ENCODE results near the gene PRLR. TPM values are rescaled to one million over a fixed set of nuclear protein-coding genes. Genes with fewer than 3 reads are reported as not detected.

The PRLR gene
- total and polyA plus RNA-seq, 9 of the 15 experiments (the other 6 are each of a cell fraction or from before 2014, with no cell fraction given): 0.02 TPM; not detected in 8

DNA sequence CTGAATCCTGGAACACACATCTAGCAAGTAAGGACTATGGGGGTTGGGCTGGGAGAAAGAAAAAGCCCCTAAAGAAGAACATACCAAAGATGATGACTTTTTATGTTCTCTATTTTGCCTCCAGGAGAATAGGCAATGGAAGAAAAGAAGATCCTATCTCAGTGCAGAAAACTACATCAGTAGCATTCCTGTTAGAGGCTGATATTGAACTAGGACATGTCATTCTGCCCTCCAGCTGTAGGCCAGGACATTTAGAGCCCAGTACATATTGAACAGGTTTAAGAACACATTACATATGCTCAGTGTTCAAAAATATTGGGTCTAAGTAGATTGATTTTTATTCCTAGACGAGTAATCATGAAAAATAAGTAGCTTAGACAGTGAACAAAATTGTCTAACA is 24.7 kb downstream of the PRLR start:
- Histone ChIP-seq H3K9ac (ENCODE audit: insufficient read depth in 1 of 2, low read depth in 2 of 2, low read length in 2 of 2) (no peak overlapping the region), H3K79me2 (ENCODE audit: control insufficient read depth, insufficient read depth, low read length) (no peaks in the 10 kb centered on the region), H3K9me3 (replicated peaks; ENCODE audit: control insufficient read depth, insufficient read depth, low read depth, low read length) (no peaks in the 10 kb centered on the region), H4K20me1 (replicated peaks; ENCODE audit: control insufficient read depth, insufficient read depth, low read length) (no peaks in the 10 kb centered on the region), H3K9me1 (ENCODE audit: control insufficient read depth, insufficient read depth, low read length) (no peaks in the 10 kb centered on the region), H3K4me1 (replicated peaks in 1 of 2; ENCODE audit: control insufficient read depth in 2 of 2, insufficient read depth in 2 of 2, low read length in 2 of 2) (no peaks in the 10 kb centered on the region), H2AFZ (ENCODE audit: low read depth, low read length) (no peak overlapping the region), H3K36me3 (ENCODE audit: control insufficient read depth, insufficient read depth, low read length) (no peaks in the 10 kb centered on the region), H3K27ac (ENCODE audit: extremely low read depth, low read depth, low read length) (no peak overlapping the region), H3K4me2 (ENCODE audit: insufficient read depth, low read length) (no peak overlapping the region), H3K4me3 (no peak overlapping the region), H3K27me3 (ENCODE audit: control insufficient read depth in 2 of 2, insufficient read depth in 2 of 2, low read length in 2 of 2) (no peaks in the 10 kb centered on the region)
- intact Hi-C loops (cut with micrococcal nuclease) (no loop called here), in situ Hi-C loops (cut with MboI) (no loop called here)
- no TSS peak for BruUV-seq (replicated peaks)
- FAIRE-seq (no peak), ATAC-seq (no peak), DNase-seq (ENCODE audit: extremely low read depth in 1 of 4, low spot score in 3 of 4) (no peak)
- TF ChIP-seq XRCC3 (IDR thresholded peaks at IDR 0.05) (no peak), NR4A1 (CRISPR knock-in tag; IDR thresholded peaks at IDR 0.05) (no peak), NR4A1 (tag; IDR thresholded peaks at IDR 0.05) (no peak), GTF2F1 (IDR thresholded peaks at IDR 0.05; ENCODE audit: low read depth, low read length) (no peak), ZNF408 (CRISPR knock-in tag; IDR thresholded peaks at IDR 0.05; ENCODE audit: low read depth) (no peak), JUN (IDR thresholded peaks at IDR 0.05; ENCODE audit: borderline replicate concordance, low read depth, low read length) (no peak), JUN (CRISPR knock-in tag; IDR thresholded peaks at IDR 0.05; ENCODE audit: borderline replicate concordance) (no peak), RBM15 (IDR thresholded peaks at IDR 0.05; ENCODE audit: insufficient read depth, low read length) (no peak), SRSF7 (optimal IDR thresholded peaks at IDR 0.05; ENCODE audit: low read depth, low read length) (no peak), SREBF1 (IDR thresholded peaks at IDR 0.05; ENCODE audit: borderline replicate concordance, low read depth, low read length) (no peak), ELF2 (CRISPR knock-in tag; IDR thresholded peaks at IDR 0.05) (no peak)
- TF ChIP-seq, protein P1, sequence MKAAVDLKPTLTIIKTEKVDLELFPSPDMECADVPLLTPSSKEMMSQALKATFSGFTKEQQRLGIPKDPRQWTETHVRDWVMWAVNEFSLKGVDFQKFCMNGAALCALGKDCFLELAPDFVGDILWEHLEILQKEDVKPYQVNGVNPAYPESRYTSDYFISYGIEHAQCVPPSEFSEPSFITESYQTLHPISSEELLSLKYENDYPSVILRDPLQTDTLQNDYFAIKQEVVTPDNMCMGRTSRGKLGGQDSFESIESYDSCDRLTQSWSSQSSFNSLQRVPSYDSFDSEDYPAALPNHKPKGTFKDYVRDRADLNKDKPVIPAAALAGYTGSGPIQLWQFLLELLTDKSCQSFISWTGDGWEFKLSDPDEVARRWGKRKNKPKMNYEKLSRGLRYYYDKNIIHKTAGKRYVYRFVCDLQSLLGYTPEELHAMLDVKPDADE (conservative IDR thresholded peaks at IDR 0.05; ENCODE audit: control insufficient read depth, low read depth, low read length): no peak
- TF ChIP-seq, protein P2, sequence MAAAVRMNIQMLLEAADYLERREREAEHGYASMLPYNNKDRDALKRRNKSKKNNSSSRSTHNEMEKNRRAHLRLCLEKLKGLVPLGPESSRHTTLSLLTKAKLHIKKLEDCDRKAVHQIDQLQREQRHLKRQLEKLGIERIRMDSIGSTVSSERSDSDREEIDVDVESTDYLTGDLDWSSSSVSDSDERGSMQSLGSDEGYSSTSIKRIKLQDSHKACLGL (CRISPR knock-in tag; IDR thresholded peaks at IDR 0.05; ENCODE audit: borderline replicate concordance, poor library complexity, severe bottlenecking): no peak
- TF ChIP-seq, protein P3, sequence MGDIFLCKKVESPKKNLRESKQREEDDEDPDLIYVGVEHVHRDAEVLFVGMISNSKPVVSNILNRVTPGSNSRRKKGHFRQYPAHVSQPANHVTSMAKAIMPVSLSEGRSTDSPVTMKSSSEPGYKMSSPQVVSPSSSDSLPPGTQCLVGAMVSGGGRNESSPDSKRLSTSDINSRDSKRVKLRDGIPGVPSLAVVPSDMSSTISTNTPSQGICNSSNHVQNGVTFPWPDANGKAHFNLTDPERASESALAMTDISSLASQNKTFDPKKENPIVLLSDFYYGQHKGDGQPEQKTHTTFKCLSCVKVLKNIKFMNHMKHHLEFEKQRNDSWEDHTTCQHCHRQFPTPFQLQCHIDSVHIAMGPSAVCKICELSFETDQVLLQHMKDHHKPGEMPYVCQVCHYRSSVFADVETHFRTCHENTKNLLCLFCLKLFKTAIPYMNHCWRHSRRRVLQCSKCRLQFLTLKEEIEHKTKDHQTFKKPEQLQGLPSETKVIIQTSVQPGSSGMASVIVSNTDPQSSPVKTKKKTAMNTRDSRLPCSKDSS (IDR thresholded peaks at IDR 0.05; ENCODE audit: low read depth, partially characterized antibody): no peak
- 0% methylated on average over 1 of the region's 1 CpG for WGBS (ENCODE audit: insufficient coverage, low coverage, missing lambda C conversion rate)
- CTCF ChIA-PET (ENCODE audit: low intra/inter-chr PET ratio): no interaction called here
- POLR2A ChIA-PET: no interaction called here

All from K562 (cell line).